HG02763 (cell line): ENCODE results near the gene GTF2H4.
"Not testable (repeated sequence)": the region's sequence is repeated elsewhere in the genome, so short reads cannot be mapped to it uniquely, and the experiment has no call there.

Source experiments
- ATAC-seq: cut with Tn5 transposase; IDR thresholded peaks from one replicate; pipeline ENCODE4 v1.9.1; 2021; ENCODE audit warnings: mild to moderate bottlenecking, moderate library complexity; ENCODE audit not compliant: unreplicated experiment

Gene GTF2H4

DNA sequence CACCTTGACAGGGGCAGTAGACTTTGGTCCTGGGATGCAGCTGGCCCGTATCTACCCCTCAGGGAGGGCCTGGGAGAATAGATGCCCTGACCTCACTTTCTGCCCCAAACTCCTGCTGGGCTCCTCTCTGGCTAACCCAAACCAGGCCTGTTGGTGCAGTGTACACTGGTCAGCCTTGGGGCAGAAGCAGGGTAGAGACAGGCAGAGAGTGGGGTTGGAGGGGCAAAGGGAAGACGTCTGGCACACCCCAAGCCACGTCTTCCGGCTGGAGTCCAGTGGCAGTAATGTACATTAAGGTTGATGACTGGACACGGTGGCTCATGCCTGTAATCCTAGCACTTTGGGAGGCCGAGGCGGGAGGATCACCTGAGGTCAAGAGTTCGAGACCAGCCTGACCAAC is 14.3 kb upstream of the GTF2H4 start:
- ATAC-seq = no peak

DNA sequence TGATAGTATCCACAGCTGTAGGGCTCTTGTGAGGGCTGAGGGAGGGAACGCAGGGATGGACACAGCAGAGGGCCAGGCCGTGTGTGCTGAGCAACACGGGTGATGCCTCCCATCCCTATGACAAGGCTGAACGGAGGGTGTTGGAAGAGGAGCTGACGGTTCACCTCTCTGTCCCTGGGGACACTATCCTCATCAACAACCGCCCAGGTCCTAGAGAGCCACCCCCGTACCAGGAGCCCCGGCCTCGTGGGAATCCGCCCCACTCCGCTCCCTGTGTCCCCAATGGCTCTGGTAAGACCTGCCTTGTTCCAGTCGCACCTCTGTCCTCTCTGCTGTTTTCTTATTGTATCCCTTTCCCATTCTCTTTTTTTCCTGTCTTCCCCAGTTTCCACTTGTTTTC is 13.6 kb upstream of the GTF2H4 start:
- ATAC-seq = no peak

DNA sequence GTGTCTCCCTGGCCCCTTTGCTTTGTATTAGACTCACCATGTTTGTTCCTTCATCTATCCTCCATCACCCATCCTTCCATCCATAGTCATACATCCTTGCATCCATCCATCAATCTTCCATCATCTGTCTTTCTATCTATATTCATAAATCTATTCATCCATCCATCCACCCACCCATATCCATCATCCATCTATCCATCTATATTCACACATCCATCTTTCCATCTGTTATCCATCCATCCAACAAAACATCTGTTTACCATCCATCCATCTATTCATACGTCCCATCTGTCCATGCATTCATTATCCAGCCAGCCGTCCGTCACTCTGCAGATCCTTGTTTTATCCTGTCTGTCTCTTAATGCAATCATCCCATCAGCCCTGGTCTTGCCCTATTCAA is 13.1 kb upstream of the GTF2H4 start:
- no peak for ATAC-seq

DNA sequence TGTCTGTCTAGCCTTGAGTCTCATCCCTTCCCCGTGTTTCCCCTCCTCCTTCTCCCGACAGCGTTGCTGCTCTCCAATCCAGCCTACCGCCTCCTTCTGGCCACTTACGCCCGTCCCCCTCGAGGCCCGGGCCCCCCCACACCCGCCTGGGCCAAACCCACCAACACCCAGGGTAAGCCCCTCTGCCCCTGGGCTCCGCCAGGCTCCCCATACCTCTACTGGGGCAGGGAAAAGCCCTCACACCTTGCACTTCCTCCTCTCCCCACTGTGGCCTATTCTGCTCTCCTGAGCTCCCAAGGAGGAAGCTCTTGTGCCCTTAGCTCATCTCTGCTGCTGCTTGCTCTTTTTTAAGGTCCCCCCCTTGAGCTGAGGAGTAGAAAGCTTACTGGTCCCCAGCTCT is 12.7 kb upstream of the GTF2H4 start:
- ATAC-seq = no peak

DNA sequence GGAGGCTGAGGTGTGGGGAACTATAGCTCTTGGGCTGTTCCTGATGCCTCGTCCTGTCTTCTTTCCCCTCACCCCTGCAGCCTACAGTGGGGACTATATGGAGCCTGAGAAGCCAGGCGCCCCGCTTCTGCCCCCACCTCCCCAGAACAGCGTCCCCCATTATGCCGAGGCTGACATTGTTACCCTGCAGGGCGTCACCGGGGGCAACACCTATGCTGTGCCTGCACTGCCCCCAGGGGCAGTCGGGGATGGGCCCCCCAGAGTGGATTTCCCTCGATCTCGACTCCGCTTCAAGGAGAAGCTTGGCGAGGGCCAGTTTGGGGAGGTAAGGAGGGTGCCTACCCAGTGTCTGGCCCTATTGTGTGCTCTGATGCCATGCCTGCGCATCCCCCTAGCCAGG is 11.5 kb upstream of the GTF2H4 start:
- no peak for ATAC-seq

DNA sequence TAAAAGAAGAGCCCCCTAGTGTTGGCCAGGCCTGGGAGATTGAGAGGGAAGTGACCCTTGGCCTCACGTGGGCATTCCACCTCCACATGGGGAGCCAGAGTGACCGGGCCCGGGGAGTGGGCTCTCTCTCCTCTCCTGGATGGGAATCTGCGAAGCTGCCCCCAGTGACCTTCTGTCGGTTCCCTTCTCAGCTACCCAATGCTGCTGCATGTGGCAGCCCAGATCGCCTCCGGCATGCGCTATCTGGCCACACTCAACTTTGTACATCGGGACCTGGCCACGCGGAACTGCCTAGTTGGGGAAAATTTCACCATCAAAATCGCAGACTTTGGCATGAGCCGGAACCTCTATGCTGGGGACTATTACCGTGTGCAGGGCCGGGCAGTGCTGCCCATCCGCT is 10.1 kb upstream of the GTF2H4 start:
- no peak for ATAC-seq

DNA sequence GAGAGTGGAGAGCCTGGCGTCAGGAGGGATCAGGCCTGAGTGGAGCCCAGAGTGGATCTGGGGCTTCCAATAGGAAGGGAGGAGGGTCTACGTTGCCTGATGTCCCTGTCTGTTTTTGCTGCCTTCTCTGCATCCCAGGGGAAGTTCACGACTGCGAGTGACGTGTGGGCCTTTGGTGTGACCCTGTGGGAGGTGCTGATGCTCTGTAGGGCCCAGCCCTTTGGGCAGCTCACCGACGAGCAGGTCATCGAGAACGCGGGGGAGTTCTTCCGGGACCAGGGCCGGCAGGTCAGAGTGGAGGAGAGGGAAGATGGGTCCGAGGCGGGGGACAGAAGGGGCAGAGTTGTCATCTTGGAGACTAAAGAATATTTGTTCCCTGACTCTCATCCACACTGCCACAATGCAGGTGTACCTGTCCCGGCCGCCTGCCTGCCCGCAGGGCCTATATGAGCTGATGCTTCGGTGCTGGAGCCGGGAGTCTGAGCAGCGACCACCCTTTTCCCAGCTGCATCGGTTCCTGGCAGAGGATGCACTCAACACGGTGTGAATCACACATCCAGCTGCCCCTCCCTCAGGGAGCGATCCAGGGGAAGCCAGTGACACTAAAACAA is 9.2 kb upstream of the GTF2H4 start:
- ATAC-seq = no peak

DNA sequence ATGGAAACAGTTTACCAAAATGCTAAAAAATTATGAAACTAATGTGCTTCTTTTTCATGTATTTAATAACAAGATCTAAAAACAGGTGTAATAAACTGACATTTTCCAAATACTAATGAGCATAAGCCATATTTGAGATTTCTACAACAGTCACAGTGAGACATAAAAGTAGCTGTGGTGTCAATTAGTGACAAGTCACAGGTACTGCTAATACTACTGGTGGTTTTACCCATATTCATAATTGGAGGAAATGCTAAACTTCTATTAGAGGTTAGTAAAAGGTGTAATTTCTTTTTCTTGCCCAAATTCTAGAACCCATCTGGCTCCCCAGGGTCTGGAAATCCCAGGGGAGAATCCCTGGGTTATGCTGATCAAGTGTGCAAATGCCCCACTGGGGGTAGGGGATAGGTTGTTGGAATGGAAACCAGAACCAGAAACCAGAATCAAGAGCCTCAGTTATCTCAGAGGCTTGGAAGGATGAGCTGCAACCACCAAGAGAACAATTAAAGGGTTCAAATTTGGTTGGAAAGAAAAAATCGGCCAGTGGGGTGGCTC is 7.1 kb upstream of the GTF2H4 start:
- ATAC-seq = no peak

DNA sequence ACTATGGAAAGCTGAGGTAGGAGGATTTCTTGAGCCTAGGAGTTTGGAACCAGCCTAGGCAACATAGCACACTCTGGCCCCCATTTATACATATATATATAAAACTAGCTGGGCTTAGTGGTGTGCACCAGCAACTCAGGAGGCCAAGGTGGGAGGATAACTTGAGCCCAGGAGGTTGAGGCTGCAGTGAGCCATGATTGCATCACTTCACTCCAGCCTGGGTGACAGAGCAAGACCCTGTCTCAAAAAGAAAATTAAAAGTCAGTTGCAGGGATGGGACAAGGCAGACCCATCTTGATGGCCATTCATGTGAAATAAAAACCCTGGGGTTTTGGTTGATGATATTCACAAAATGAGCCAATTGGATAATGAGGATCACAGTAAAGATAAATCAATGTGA is 6.6 kb upstream of the GTF2H4 start:
- ATAC-seq = no peak

DNA sequence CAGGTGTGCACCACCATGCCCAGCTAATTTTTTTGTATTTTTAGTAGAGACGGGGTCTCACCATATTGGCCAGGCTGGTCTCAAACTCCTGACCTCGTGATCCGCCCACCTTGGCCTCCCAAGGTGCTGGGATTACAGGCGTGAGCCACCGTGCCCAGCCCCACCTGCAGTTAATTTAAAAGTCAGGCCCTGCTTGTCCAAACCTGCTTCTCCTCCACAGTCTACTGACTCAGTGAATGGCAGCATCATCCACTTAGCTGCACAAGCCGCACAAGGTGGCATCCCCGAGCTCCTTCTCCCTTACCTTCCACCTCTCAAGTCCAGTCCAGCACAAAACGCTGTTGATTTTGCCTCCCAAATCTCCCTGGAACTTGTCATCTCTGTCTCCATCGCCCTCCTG is 5.8 kb upstream of the GTF2H4 start:
- not testable (repeated sequence) for ATAC-seq

DNA sequence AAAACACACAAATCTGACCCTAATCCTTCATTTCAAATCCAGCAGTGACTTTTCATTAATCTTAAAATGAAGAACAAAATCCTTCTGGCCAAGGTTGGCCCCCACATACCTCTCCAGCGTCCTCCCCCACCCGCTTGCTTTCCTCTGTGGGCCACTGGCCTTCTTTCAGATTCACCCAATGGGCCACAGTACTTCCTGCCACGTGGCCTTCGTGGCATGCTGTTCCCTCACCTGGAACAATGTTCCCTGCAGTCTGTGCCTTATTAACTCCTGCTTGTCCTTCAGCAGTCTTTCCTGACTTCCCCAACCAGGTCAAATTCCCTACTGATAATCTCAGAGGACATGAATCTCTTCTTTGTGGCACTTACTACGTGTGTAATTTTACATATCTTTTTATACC is 5.3 kb upstream of the GTF2H4 start:
- no peak for ATAC-seq

DNA sequence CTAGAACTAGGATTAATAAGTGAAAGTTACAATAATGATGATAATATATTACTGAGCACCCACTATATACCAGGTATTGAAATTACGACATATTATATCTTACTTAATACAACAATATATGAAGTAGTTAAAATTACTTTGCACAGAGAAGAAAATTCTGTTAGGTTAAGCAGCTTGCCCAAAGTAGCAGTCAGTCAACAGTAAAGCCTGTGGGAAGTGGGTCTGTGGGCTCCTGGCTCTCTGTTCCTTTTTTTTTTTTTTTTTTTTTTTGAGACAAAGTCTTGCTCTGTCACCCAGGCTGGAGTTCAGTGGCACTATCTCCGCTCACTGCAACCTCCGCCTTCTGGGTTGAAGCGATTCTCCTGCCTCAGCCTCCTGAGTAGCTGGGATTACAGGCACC is 4.8 kb upstream of the GTF2H4 start:
- ATAC-seq = no peak

DNA sequence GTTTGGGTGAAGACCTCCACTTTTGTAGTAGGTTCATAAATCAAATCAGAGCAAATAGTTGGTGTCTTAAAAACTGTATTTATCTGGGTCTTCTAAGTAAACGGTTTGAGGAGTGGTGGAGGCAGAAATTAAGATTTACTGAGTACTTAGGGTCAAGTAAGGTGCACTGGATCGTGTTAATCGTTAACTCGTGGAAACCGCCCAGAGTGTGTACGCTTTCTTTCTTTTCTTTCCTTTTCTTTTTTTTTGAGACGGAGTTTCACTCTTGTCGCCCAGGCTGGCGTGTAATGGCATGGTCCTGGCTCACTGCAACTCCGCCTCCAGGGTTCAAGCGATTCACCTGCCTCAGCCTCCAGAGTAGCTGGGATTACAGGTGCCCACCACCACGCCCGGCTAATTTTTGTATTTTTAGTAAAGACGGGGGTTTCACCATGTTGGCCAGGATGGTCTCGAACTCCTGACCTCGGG is 683 bp upstream of the GTF2H4 start:
- ATAC-seq = not testable (repeated sequence)

DNA sequence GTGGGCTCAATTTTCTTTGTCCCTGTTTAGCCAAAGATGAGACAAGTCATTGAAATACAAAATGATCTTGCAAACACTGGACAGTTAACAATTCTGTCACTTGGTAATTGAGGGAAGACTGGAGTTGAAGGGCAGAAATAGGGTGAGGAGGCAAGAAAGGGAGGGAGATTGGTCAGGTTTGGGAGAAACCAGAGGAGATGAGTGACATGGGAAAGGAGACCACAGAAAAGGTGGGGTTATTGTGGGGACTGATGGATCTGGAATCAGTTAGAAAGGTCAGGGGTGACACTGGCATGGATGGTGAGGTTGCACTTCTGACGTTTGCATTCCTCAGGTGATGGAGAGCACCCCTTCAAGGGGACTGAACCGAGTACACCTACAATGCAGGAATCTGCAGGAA is 693 bp downstream of the GTF2H4 start:
- ATAC-seq = no peak

DNA sequence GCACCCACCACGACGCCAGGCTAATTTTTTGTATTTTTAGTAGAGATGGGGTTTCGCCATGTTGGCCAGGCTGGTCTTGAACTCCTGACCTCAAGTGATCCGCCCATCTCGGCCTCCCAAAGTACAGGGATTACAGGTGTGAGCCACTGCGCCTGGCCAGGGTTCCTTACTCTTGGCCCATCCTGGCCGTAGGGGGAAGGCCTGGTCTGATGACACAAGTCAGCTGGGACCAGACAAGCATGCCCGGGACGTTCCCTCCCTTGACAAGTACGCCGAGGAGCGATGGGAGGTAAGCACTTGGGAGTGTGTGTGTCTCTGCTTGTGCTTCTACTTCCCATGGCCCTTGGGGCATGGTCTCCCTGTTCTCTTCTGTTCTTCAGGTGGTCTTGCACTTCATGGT is 2.5 kb downstream of the GTF2H4 start:
- ATAC-seq = not testable (repeated sequence)

DNA sequence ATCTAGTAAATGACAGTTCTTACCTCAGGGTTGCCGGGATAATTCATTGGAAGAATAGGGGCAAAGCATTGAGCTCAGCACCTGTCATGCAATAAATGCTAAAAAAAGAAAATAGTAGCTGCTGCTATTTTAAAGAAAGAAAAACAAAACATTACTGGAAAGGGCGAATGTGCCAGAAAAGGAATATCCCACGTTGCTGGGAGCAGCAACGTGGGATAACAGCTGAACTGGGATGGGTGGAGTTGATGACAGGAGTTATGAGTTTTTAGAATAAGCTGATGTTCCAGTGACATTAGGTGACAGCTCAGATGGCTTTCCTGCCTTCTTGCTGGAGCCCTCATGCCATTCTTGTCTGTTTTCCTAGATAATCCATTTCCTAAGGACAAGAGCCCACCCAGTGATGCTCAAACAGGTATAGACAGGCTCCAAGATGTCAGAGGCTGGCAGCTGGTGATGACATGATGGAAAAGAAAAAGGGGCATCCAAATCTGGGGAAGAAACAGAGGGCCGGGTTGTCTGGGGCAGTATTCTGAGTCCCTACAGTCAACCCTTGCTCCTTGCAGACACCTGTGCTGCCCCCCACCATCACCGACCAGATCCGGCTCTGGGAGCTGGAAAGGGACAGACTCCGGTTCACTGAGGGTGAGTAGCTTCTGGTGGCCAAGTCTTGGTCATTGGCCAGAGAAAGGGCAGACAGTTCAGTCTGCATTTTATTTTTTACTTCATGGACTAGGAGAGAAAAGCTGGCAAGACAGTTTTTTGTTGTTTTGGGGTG is 4.9 kb downstream of the GTF2H4 start:
- no peak for ATAC-seq

DNA sequence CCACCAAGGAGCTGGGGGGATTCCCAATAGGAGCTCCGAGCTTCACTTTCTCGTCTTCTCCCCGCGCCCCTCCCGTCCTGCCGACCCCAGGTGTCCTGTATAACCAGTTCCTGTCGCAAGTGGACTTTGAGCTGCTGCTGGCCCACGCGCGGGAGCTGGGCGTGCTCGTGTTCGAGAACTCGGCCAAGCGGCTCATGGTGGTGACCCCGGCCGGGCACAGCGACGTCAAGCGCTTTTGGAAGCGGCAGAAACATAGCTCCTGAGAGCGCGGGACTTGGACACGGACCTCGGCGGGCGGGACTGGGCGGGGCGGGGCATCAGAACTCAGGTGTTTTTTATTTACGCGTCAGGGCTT is 5.7 kb downstream of the GTF2H4 start:
- no peak for ATAC-seq

DNA sequence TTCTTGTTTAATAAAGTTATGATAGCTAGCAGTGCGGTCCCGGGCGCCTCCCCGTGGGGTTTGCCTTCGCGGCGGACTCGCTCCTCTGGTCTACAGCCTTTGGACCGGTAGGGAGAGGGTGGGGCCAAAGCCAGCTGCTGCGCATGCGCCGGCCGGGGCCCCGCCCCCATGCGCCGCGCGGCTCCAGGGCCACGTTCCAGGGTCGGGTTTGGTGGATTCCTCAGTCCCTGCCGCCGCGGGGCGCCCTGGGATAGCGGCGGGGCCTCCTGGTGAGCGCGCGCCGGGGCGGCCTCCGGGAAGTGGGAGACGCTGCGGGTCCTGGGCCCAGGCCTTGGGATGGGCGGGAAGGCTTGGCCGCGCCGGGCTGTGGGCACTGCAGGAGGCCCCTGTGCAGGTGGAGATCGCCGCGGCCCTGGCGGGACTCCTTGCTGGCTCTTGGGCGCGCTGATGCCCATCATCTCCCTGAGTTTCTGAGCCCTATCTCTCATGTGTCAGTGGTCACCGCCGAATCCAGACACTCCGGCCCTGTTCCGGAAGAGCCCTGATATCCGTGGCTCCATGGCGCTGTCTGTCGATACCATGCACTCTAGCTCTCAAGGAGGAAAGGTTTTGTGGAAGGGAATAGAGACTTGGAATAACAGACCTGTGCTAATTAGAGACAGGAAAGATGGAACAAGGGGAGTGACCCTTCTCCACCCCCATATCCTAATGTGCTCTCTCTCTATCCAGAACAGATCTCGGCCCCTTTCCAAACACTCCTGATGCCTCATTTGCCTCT is 6.3 kb downstream of the GTF2H4 start, which contains the start of gene VARS2:
Gene VARS2 (plus strand): TSS at position 163 of the 778 bp plus-strand sequence. CDS start 599 bp downstream, at position 762.
- ATAC-seq = peak; percentile 87

DNA sequence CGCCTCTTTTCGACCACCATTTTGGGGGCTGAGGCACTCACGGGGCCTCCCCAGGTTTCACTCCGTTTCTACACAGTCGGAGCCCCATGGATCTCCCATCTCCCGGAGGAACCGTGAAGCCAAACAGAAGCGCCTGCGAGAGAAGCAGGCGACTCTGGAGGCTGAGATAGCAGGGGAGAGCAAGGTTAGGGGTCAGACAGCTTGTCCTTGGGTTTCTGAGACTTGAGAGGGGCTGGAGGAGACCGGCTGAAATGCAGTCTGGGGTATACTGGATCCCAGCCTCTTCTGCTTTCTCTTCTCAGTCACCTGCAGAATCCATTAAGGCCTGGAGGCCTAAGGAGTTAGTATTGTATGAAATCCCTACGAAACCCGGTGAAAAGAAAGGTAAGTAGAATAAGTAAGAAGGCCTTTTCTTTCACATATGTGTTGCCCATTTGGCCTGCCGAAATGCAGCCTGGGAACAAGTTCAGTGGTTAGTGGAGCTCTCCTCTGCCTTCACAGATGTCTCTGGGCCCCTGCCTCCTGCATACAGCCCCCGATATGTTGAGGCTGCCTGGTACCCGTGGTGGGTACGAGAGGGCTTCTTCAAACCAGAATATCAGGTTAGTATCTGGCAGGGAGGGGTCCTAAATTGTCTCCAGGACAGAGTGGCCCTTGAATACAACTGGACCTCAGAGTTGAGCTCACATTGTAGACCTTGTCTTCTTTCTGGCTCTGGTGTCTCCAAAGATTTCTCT is 7.0 kb downstream of the GTF2H4 start:
- no peak for ATAC-seq

DNA sequence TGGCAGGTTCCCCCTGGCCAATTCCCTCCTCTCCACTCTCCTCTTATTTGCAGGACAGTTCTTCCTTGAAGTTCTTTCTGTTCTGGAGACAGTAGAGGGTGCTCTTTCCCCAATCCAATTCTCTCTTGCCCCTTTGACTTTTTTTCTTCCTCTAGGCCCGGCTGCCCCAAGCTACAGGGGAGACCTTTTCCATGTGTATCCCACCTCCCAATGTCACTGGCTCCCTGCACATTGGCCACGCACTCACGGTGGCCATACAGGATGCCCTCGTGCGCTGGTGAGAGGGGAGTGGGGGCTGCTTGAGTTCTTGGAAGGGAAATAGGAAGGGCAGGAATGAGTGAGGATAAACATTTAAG is 7.6 kb downstream of the GTF2H4 start:
- ATAC-seq = no peak

DNA sequence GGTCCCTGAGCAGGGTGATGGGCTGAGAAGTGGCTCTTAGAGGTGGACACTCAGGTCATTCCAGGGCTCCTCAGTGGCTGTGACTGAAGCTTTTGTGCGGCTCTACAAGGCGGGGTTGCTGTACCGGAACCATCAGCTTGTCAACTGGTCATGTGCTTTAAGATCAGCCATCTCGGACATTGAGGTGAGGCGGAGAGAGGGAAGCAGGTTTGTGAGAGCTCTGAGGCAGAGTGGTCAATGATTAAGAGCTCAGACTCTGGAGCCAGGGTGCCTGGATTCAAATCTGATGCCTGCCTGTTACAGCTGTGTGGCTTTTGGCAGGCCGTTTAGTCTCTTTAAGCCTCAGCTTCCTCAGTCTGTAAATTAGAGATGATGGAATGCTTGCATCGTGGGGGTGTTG is 9.0 kb downstream of the GTF2H4 start:
- ATAC-seq = no peak
